Measurements from ENCODE around the gene LRRC32. TPM values are rescaled to one million over a fixed set of nuclear protein-coding genes. Genes with fewer than 3 reads are reported as not detected.
A peak's percentile ranks its signal among the peaks of the same experiment; 100 is the strongest.

Gene LRRC32
- total RNA-seq: 1 to 10 TPM; 2.5 to 3.0 TPM

GRCh38 chr11:76670485-76671236 is at the start of gene LRRC32:
Gene LRRC32 (minus strand): TSS chr11:76670747. CDS start chr11:76665954, 4,793 bp downstream.
- intact Hi-C loops (cut with micrococcal nuclease): no loop called here
- Mint-ChIP-seq H3K4me1 (ENCODE audit: low read depth) (peaks cover 14% of the 10 kb centered on the region), H3K9me3 (no peaks in the 10 kb centered on the region), H3K36me3 (ENCODE audit: low read depth) (no peaks in the 10 kb centered on the region), H3K27me3 (ENCODE audit: low read depth) (peaks cover 31% of the 10 kb centered on the region), H3K27ac (no peak within 1 kb of the TSS), H3K4me3 (peak within 1 kb of the TSS; percentile 50)
- CTCF ChIA-PET: interaction anchor here (1.0 kb wide), 1 partner anchor 38 kb away, joined by 4 read pairs; no protein-coding TSS in a partner anchor
- DNase-seq: peak; percentile 16

GRCh38 chr11:76719686-76720085 is 49.1 kb upstream of the LRRC32 start:
- DNase-seq: no peak
- no peak overlapping the region for H3K27ac Mint-ChIP-seq
- no peaks in the 10 kb centered on the region for H3K9me3 Mint-ChIP-seq
- CTCF ChIA-PET: interaction anchor here (1.0 to 6.0 kb wide), 2 partner anchors 82 to 199 kb away, joined by 3 to 74 read pairs; no protein-coding TSS in a partner anchor
- H3K27me3 Mint-ChIP-seq (ENCODE audit: low read depth): peaks cover 11% of the 10 kb centered on the region
- H3K36me3 Mint-ChIP-seq (ENCODE audit: low read depth): no peaks in the 10 kb centered on the region
- H3K4me3 Mint-ChIP-seq: no peak overlapping the region
- intact Hi-C loops (cut with micrococcal nuclease): loop anchor here (5.0 kb wide), 1 partner anchor 63 kb away; the partner anchor contains the start of gene TSKU
- H3K4me1 Mint-ChIP-seq (ENCODE audit: low read depth): peaks cover 5% of the 10 kb centered on the region

GRCh38 chr11:76719281-76719680 is 48.7 kb upstream of the LRRC32 start:
- no peak overlapping the region for H3K27ac Mint-ChIP-seq
- DNase-seq: no peak
- CTCF ChIA-PET: interaction anchor here (1.0 to 6.0 kb wide), 2 partner anchors 82 to 199 kb away, joined by 3 to 74 read pairs; no protein-coding TSS in a partner anchor
- no peak overlapping the region for H3K4me3 Mint-ChIP-seq
- peaks cover 10% of the 10 kb centered on the region for H3K27me3 Mint-ChIP-seq (ENCODE audit: low read depth)
- H3K4me1 Mint-ChIP-seq (ENCODE audit: low read depth): peaks cover 5% of the 10 kb centered on the region
- H3K36me3 Mint-ChIP-seq (ENCODE audit: low read depth): no peaks in the 10 kb centered on the region
- intact Hi-C loops (cut with micrococcal nuclease): no loop called here
- H3K9me3 Mint-ChIP-seq: no peaks in the 10 kb centered on the region

- DNase-seq: no peak
- intact Hi-C loops (cut with micrococcal nuclease): no loop called here
- no peak overlapping the region for H3K27ac Mint-ChIP-seq
- H3K27me3 Mint-ChIP-seq (ENCODE audit: low read depth): peaks cover 5% of the 10 kb centered on the region
- no peak overlapping the region for H3K4me3 Mint-ChIP-seq
- no peaks in the 10 kb centered on the region for H3K36me3 Mint-ChIP-seq (ENCODE audit: low read depth)
- CTCF ChIA-PET: interaction anchor here (1.4 to 1.7 kb wide), 2 partner anchors 11 to 374 kb away, joined by 3 to 5 read pairs; no protein-coding TSS in a partner anchor
- H3K9me3 Mint-ChIP-seq: no peaks in the 10 kb centered on the region
- peaks cover 5% of the 10 kb centered on the region for H3K4me1 Mint-ChIP-seq (ENCODE audit: low read depth)
Observed at GRCh38 chr11:76717816-76718215, 47.3 kb upstream of the LRRC32 start.

- no peak overlapping the region for H3K27ac Mint-ChIP-seq
- peaks cover 2% of the 10 kb centered on the region for H3K27me3 Mint-ChIP-seq (ENCODE audit: low read depth)
- CTCF ChIA-PET: interaction anchor here (1.1 to 1.7 kb wide), 4 partner anchors 11 to 375 kb away, joined by 3 to 5 read pairs (median 3); no protein-coding TSS in a partner anchor
- H3K36me3 Mint-ChIP-seq (ENCODE audit: low read depth): no peaks in the 10 kb centered on the region
- peaks cover 4% of the 10 kb centered on the region for H3K4me1 Mint-ChIP-seq (ENCODE audit: low read depth)
- intact Hi-C loops (cut with micrococcal nuclease): no loop called here
- no peak for DNase-seq
- H3K9me3 Mint-ChIP-seq: no peaks in the 10 kb centered on the region
- H3K4me3 Mint-ChIP-seq: no peak overlapping the region
Observed at GRCh38 chr11:76717369-76717768, 46.8 kb upstream of the LRRC32 start.

- H3K27me3 Mint-ChIP-seq (ENCODE audit: low read depth): no peaks in the 10 kb centered on the region
- CTCF ChIA-PET: interaction anchor here (0.6 to 1.8 kb wide), 5 partner anchors 10 to 509 kb away, joined by 3 to 5 read pairs (median 3); no protein-coding TSS in a partner anchor
Observed at GRCh38 chr11:76716268-76716667, 45.7 kb upstream of the LRRC32 start.

GRCh38 chr11:76714493-76714892 is 43.9 kb upstream of the LRRC32 start:
- no peaks in the 10 kb centered on the region for H3K4me1 Mint-ChIP-seq (ENCODE audit: low read depth)
- H3K36me3 Mint-ChIP-seq (ENCODE audit: low read depth): no peaks in the 10 kb centered on the region
- H3K9me3 Mint-ChIP-seq: no peaks in the 10 kb centered on the region
- DNase-seq: no peak
- no peak overlapping the region for H3K4me3 Mint-ChIP-seq
- no peaks in the 10 kb centered on the region for H3K27me3 Mint-ChIP-seq (ENCODE audit: low read depth)
- CTCF ChIA-PET: no interaction called here
- H3K27ac Mint-ChIP-seq: no peak overlapping the region
- intact Hi-C loops (cut with micrococcal nuclease): no loop called here

More at GRCh38 chr11:76716268-76716667, 45.7 kb upstream of the LRRC32 start:
- no peak for DNase-seq
- Mint-ChIP-seq H3K4me3 (no peak overlapping the region), H3K9me3 (no peaks in the 10 kb centered on the region), H3K36me3 (ENCODE audit: low read depth) (no peaks in the 10 kb centered on the region), H3K27ac (no peak overlapping the region), H3K4me1 (ENCODE audit: low read depth) (no peaks in the 10 kb centered on the region)
- intact Hi-C loops (cut with micrococcal nuclease): no loop called here

GRCh38 chr11:76713499-76713898 is 43.0 kb upstream of the LRRC32 start:
- no peaks in the 10 kb centered on the region for H3K27me3 Mint-ChIP-seq (ENCODE audit: low read depth)
- no peaks in the 10 kb centered on the region for H3K36me3 Mint-ChIP-seq (ENCODE audit: low read depth)

GRCh38 chr11:76712125-76712524 is 41.6 kb upstream of the LRRC32 start:
- Mint-ChIP-seq H3K4me1 (ENCODE audit: low read depth) (no peaks in the 10 kb centered on the region), H3K36me3 (ENCODE audit: low read depth) (no peaks in the 10 kb centered on the region), H3K4me3 (no peak overlapping the region), H3K27me3 (ENCODE audit: low read depth) (no peaks in the 10 kb centered on the region), H3K9me3 (no peaks in the 10 kb centered on the region), H3K27ac (no peak overlapping the region)
- intact Hi-C loops (cut with micrococcal nuclease): no loop called here
- DNase-seq: no peak
- CTCF ChIA-PET: no interaction called here

More at GRCh38 chr11:76713499-76713898, 43.0 kb upstream of the LRRC32 start:
- H3K4me3 Mint-ChIP-seq: no peak overlapping the region
- CTCF ChIA-PET: no interaction called here
- H3K4me1 Mint-ChIP-seq (ENCODE audit: low read depth): no peaks in the 10 kb centered on the region
- intact Hi-C loops (cut with micrococcal nuclease): no loop called here
- H3K27ac Mint-ChIP-seq: no peak overlapping the region
- DNase-seq: no peak
- no peaks in the 10 kb centered on the region for H3K9me3 Mint-ChIP-seq

GRCh38 chr11:76709756-76710155 is 39.2 kb upstream of the LRRC32 start:
- no peak for DNase-seq
- no peaks in the 10 kb centered on the region for H3K27me3 Mint-ChIP-seq (ENCODE audit: low read depth)
- H3K4me1 Mint-ChIP-seq (ENCODE audit: low read depth): no peaks in the 10 kb centered on the region
- H3K36me3 Mint-ChIP-seq (ENCODE audit: low read depth): no peaks in the 10 kb centered on the region
- no peak overlapping the region for H3K4me3 Mint-ChIP-seq
- H3K9me3 Mint-ChIP-seq: peaks cover 4% of the 10 kb centered on the region
- CTCF ChIA-PET: interaction anchor here (1.1 kb wide), 1 partner anchor 13 kb away, joined by 6 read pairs; no protein-coding TSS in a partner anchor
- intact Hi-C loops (cut with micrococcal nuclease): no loop called here
- no peak overlapping the region for H3K27ac Mint-ChIP-seq

GRCh38 chr11:76708972-76709660 is 38.6 kb upstream of the LRRC32 start:
- CTCF ChIA-PET: interaction anchor here (1.1 kb wide), 1 partner anchor 14 kb away, joined by 6 read pairs; no protein-coding TSS in a partner anchor
- H3K27ac Mint-ChIP-seq: no peak overlapping the region
- peaks cover 3% of the 10 kb centered on the region for H3K27me3 Mint-ChIP-seq (ENCODE audit: low read depth)

GRCh38 chr11:76707293-76707825 is 36.8 kb upstream of the LRRC32 start:
- H3K27ac Mint-ChIP-seq: no peak overlapping the region
- intact Hi-C loops (cut with micrococcal nuclease): no loop called here
- H3K9me3 Mint-ChIP-seq: peaks cover 6% of the 10 kb centered on the region

More at GRCh38 chr11:76708972-76709660, 38.6 kb upstream of the LRRC32 start:
- H3K9me3 Mint-ChIP-seq: peaks cover 6% of the 10 kb centered on the region
- no peaks in the 10 kb centered on the region for H3K4me1 Mint-ChIP-seq (ENCODE audit: low read depth)
- H3K4me3 Mint-ChIP-seq: no peak overlapping the region
- no peak for DNase-seq
- no peaks in the 10 kb centered on the region for H3K36me3 Mint-ChIP-seq (ENCODE audit: low read depth)
- intact Hi-C loops (cut with micrococcal nuclease): no loop called here

More at GRCh38 chr11:76707293-76707825, 36.8 kb upstream of the LRRC32 start:
- no peaks in the 10 kb centered on the region for H3K36me3 Mint-ChIP-seq (ENCODE audit: low read depth)
- H3K4me3 Mint-ChIP-seq: no peak overlapping the region
- H3K27me3 Mint-ChIP-seq (ENCODE audit: low read depth): peaks cover 3% of the 10 kb centered on the region
- H3K4me1 Mint-ChIP-seq (ENCODE audit: low read depth): no peaks in the 10 kb centered on the region
- CTCF ChIA-PET: interaction anchor here (0.6 to 2.0 kb wide), 3 partner anchors 10 to 95 kb away, joined by 3 to 6 read pairs (median 5); no protein-coding TSS in a partner anchor
- no peak for DNase-seq
